HG02943 (cell line): Measurements from ENCODE around the gene ZNF558.

ENCODE experiments used
- ATAC-seq: cut with Tn5 transposase; IDR thresholded peaks from one replicate; pipeline ENCODE4 v1.9.1; 2021; ENCODE audit warnings: mild to moderate bottlenecking, low read depth, moderate library complexity; ENCODE audit not compliant: unreplicated experiment

ZNF558 gene

GRCh38 chr19:8832132-8833021 is at the start of gene ZNF558, which contains the start of gene MBD3L1:
TSS of gene ZNF558 (minus strand) at chr19:8832304. CDS start at chr19:8822659, 9,645 bp downstream.
TSS of gene MBD3L1 (plus strand) at chr19:8832377. CDS start at chr19:8842679, 10,302 bp downstream.
- ATAC-seq = peak; percentile 91

- ATAC-seq = no peak
These were observed 49.4 kb upstream of the ZNF558 start for GRCh38 chr19:8881512-8881911.

- ATAC-seq = no peak
These were observed 48.9 kb upstream of the ZNF558 start for GRCh38 chr19:8880868-8881488.

GRCh38 chr19:8877854-8878705 is 46.0 kb upstream of the ZNF558 start:
- no peak for ATAC-seq

- ATAC-seq = no peak
These were observed 34.2 kb upstream of the ZNF558 start for GRCh38 chr19:8866344-8866743.

GRCh38 chr19:8858260-8858659 is 26.2 kb upstream of the ZNF558 start:
- no peak for ATAC-seq

- no peak for ATAC-seq
These were observed 18.4 kb upstream of the ZNF558 start for GRCh38 chr19:8850488-8850887.

- ATAC-seq = no peak
These were observed 17.1 kb upstream of the ZNF558 start for GRCh38 chr19:8849232-8849631.

GRCh38 chr19:8846819-8847218 is 14.7 kb upstream of the ZNF558 start:
- no peak for ATAC-seq

GRCh38 chr19:8840708-8841107 is 8.6 kb upstream of the ZNF558 start:
- ATAC-seq = no peak

GRCh38 chr19:8835877-8836276 is 3.8 kb upstream of the ZNF558 start:
- no peak for ATAC-seq

GRCh38 chr19:8835446-8835845 is 3.3 kb upstream of the ZNF558 start:
- no peak for ATAC-seq

- ATAC-seq = peak; percentile 16
These were observed 322 bp downstream of the ZNF558 start for GRCh38 chr19:8831832-8832131.

GRCh38 chr19:8831373-8831772 is 731 bp downstream of the ZNF558 start:
- no peak for ATAC-seq

- ATAC-seq = no peak
These were observed 4.8 kb downstream of the ZNF558 start for GRCh38 chr19:8827277-8827676.

GRCh38 chr19:8826371-8826770 is 5.7 kb downstream of the ZNF558 start:
- no peak for ATAC-seq

- ATAC-seq = no peak
These were observed 10.3 kb downstream of the ZNF558 start for GRCh38 chr19:8821748-8822241.

- no peak for ATAC-seq
These were observed 11.9 kb downstream of the ZNF558 start for GRCh38 chr19:8820234-8820633.

- ATAC-seq = no peak
These were observed 16.3 kb downstream of the ZNF558 start for GRCh38 chr19:8815780-8816179.

GRCh38 chr19:8814176-8814575 is 17.9 kb downstream of the ZNF558 start:
- ATAC-seq = no peak
